Adrenal gland (tissue), 12 donors: ENCODE results near the gene ZNF322. TPM values are rescaled to one million over a fixed set of nuclear protein-coding genes. Genes with fewer than 3 reads are reported as not detected.
A peak's percentile ranks its signal among the peaks of the same experiment; 100 is the strongest.

ENCODE experiments used
- DNase-seq, 7 donors: peaks; one replicate each; pipeline ENCODE4 v3.0.0-alpha.2; 2019 to 2020
- H3K27ac ChIP-seq, 5 donors: fragments of 200-600 bp; sonication (generic) in 4 of 5; 1 replicate in 3 of 5; 2 replicates in 2 of 5; pipeline versions ENCODE4 v1.5.1 to v1.8.0; 2016 to 2020; ENCODE audit warnings: mild to moderate bottlenecking in 1 of 5
- H3K27me3 ChIP-seq: fragments of 200-600 bp; 2 replicates; pipeline ENCODE4 v1.8.0; 2021
- H3K36me3 ChIP-seq, 2 donors: fragments of 200-600 bp; replicated peaks in 1 of 2; 1 replicate in 1 of 2; 2 replicates in 1 of 2; pipeline versions ENCODE4 v1.5.1 to v1.8.0; 2018 to 2022
- H3K4me1 ChIP-seq, 2 donors: fragments of 200-600 bp; replicated peaks in 1 of 2; 1 replicate in 1 of 2; 2 replicates in 1 of 2; pipeline versions ENCODE4 v1.5.1 to v1.8.0; 2018 to 2021
- H3K4me3 ChIP-seq, 4 donors: fragments of 200-600 bp; sonication (generic) in 3 of 4; one replicate each; pipeline ENCODE4 v1.5.1; 2016 to 2018
- H3K9me3 ChIP-seq, 3 donors: fragments of 200-600 bp; sonication (generic) in 1 of 3; replicated peaks in 1 of 3; 1 replicate in 2 of 3; 2 replicates in 1 of 3; pipeline versions ENCODE4 v1.5.1 to v1.8.0; 2016 to 2021
- POLR2A ChIP-seq, 2 donors: fragments of 450-650 bp; IDR thresholded peaks; one replicate each; pipeline ENCODE4 v1.6.1; 2017; ENCODE audit warnings: antibody characterized with exemption in 2 of 2, mild to moderate bottlenecking in 2 of 2, moderate library complexity in 1 of 2
- WGBS, 4 donors: extraction: QIAGEN DNeasy Blood & Tissue Kit in 2 of 4; methylation state at CpG; one replicate each; pipeline versions ENCODE4 v1.1.5 to v1.1.7; 2013 to 2017; 5-methylcytosine and 5-hydroxymethylcytosine counted together
- intact Hi-C, 2 donors: fragments of 100-400 bp; cut with DNase I; formaldehyde crosslinking; loops; one replicate each; pipeline versions ENCODE4 v1.14.1 to v1.15.0; 2022 to 2023
- polyA plus RNA-seq, 3 donors: library from polyadenylated mRNA; stranded (reverse); fragments of 200-250 nt in 2 of 3; fragments of 350-450 nt in 1 of 3; fragmentation: Illumina TruSeq in 1 of 3; extraction: RNeasy Lipid Tissue Mini Kit (QIAGEN cat#74804) in 1 of 3; gene quantifications; one replicate each; pipeline ENCODE4 v1.2.3, GENCODE V29; 2013 to 2014
- total RNA-seq, 9 donors: library from RNA; depleted of rRNA in 4 of 9; stranded (reverse); fragments of >200 nt in 4 of 9; fragments of 120-200 nt in 1 of 9; fragmentation: NEBNext Ultra II Directional in 1 of 9; extraction: Animal tissue kit (Norgen Biotek cat#: 25700) in 1 of 9; gene quantifications; one replicate each; pipeline versions ENCODE4 v1.1.0 to v1.2.4, GENCODE V29; 2013 to 2023
- TF ChIP-seq, protein P1 (sequence below), 6 experiments: fragments of 450-650 bp in 4 of 6; fragments of 200-600 bp in 2 of 6; sonication (generic) in 1 of 6; IDR thresholded peaks; 1 replicate in 5 of 6; 2 replicates in 1 of 6; pipeline versions ENCODE4 v1.5.1 to v1.8.0; 2016 to 2021; ENCODE audit warnings: antibody characterized with exemption in 6 of 6, mild to moderate bottlenecking in 2 of 6, moderate library complexity in 1 of 6
- donor health status: healthy with polysubstance abuse.
- donor health status: Bipolar disorder and iron deficiency.
- donor health status: DM: yes; HTN: yes; CAD: no.
- donor health status: DM: no; HTN: no; CAD: no.
- donor health status: DM: no; HTN: no; CAD: no.
- donor health status: DM: yes; HTN: yes; CAD: no.

Gene ZNF322
- total and polyA plus RNA-seq, 12 donors, result 5.3 to 37.5 (median 21.7) TPM

GRCh38 chr6:26599134-26599533 lies 60.4 kb downstream of the ZNF322 start:
- intact Hi-C loops, result loop anchor here in 1 of 2 donors (5.0 kb wide), 1 partner anchor 257 kb away; no protein-coding TSS in a partner anchor
- peaks cover 10 to 16% of the 10 kb centered on the region in 2 donors for H3K4me1 ChIP-seq
- no peak for DNase-seq
- H3K36me3 ChIP-seq, result peaks cover 0 to 21% of the 10 kb centered on the region in 2 donors
- H3K4me3 ChIP-seq, result no peak overlapping the region
- WGBS, 4 donors, result 67 to 93% (median 78%) methylated on average over 1 of the region's 1 CpG
- TF ChIP-seq POLR2A (IDR thresholded peaks at IDR 0.05), result no peak
- TF ChIP-seq, protein P1, sequence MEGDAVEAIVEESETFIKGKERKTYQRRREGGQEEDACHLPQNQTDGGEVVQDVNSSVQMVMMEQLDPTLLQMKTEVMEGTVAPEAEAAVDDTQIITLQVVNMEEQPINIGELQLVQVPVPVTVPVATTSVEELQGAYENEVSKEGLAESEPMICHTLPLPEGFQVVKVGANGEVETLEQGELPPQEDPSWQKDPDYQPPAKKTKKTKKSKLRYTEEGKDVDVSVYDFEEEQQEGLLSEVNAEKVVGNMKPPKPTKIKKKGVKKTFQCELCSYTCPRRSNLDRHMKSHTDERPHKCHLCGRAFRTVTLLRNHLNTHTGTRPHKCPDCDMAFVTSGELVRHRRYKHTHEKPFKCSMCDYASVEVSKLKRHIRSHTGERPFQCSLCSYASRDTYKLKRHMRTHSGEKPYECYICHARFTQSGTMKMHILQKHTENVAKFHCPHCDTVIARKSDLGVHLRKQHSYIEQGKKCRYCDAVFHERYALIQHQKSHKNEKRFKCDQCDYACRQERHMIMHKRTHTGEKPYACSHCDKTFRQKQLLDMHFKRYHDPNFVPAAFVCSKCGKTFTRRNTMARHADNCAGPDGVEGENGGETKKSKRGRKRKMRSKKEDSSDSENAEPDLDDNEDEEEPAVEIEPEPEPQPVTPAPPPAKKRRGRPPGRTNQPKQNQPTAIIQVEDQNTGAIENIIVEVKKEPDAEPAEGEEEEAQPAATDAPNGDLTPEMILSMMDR (IDR thresholded peaks at IDR 0.05), result no peak
- no peaks in the 10 kb centered on the region for H3K9me3 ChIP-seq
- no peak overlapping the region for H3K27ac ChIP-seq
- peaks cover 2% of the 10 kb centered on the region for H3K27me3 ChIP-seq

DNA sequence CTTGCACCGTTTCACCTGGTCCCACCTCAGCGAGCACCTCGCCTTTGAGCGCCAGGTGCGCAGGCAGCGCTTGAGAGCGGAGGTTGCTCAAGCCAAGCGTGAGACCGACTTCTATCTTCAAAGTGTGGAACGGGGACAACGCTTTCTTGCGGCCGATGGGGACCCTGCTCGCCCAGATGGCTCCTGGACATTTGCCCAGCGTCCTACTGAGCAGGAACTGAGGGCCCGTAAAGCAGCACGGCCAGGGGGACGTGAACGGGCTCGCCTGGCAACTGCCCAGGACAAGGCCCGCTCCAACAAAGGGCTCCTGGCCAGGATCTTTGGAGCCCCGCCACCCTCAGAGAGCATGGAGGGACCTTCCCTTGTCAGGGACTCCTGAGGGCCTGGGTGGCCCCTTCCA lies 61.3 kb downstream of the ZNF322 start:
- Histone ChIP-seq H3K27ac (no peak overlapping the region), H3K4me3 (no peak overlapping the region), H3K4me1 (peaks cover 10 to 16% of the 10 kb centered on the region in 2 donors), H3K36me3 (peaks cover 0 to 21% of the 10 kb centered on the region in 2 donors), H3K9me3 (no peaks in the 10 kb centered on the region), H3K27me3 (peaks cover 10% of the 10 kb centered on the region)
- 91 to 97% (median 93%) methylated on average over 17 to 22 of the region's 22 CpGs for WGBS, 4 donors
- intact Hi-C loops, result loop anchor here in 1 of 2 donors (5.0 kb wide), 1 partner anchor 256 kb away; no protein-coding TSS in a partner anchor
- TF ChIP-seq, protein P1 (IDR thresholded peaks at IDR 0.05), result no peak
- no peak for TF ChIP-seq POLR2A (IDR thresholded peaks at IDR 0.05)
- peak in 2 of 7 donors; percentile 43 to 57 for DNase-seq

- Histone ChIP-seq H3K27me3 (peaks cover 14% of the 10 kb centered on the region), H3K27ac (peak overlapping the region in 1 of 5 donors; percentile 87), H3K4me3 (peak overlapping the region in 2 of 4 donors; percentile 68 to 76), H3K4me1 (peaks cover 10 to 16% of the 10 kb centered on the region in 2 donors), H3K36me3 (peaks cover 0 to 21% of the 10 kb centered on the region in 2 donors), H3K9me3 (no peaks in the 10 kb centered on the region)
- intact Hi-C loops, result loop anchor here in 1 of 2 donors (5.0 kb wide), 1 partner anchor 256 kb away; no protein-coding TSS in a partner anchor
- peak in 1 of 7 donors; percentile 30 for DNase-seq
- 64 to 68% (median 66%) methylated on average over 21 of the region's 21 CpGs for WGBS, 4 donors
- TF ChIP-seq, protein P1 (IDR thresholded peaks at IDR 0.05), result no peak
- TF ChIP-seq POLR2A (IDR thresholded peaks at IDR 0.05), result no peak
These were observed 61.7 kb downstream of the ZNF322 start for GRCh38 chr6:26597821-26598220.

- WGBS, 4 donors, result 0 to 6% (median 2%) methylated on average over 8 to 10 of the region's 10 CpGs
- intact Hi-C loops, result loop anchor here in 1 of 2 donors (5.0 kb wide), 1 partner anchor 255 kb away; no protein-coding TSS in a partner anchor
- H3K4me3 ChIP-seq, result peak overlapping the region; percentile 56 to 76 (median 64)
These were observed 62.2 kb downstream of the ZNF322 start for GRCh38 chr6:26597389-26597766.

More at GRCh38 chr6:26597389-26597766, 62.2 kb downstream of the ZNF322 start:
- Histone ChIP-seq H3K27ac (peak overlapping the region in 4 of 5 donors; percentile 76 to 88 (median 86)), H3K4me1 (peaks cover 10 to 16% of the 10 kb centered on the region in 2 donors), H3K36me3 (peaks cover 0 to 21% of the 10 kb centered on the region in 2 donors), H3K9me3 (no peaks in the 10 kb centered on the region), H3K27me3 (peaks cover 15% of the 10 kb centered on the region)
- TF ChIP-seq, protein P1 (IDR thresholded peaks at IDR 0.05), result no peak
- no peak for TF ChIP-seq POLR2A (IDR thresholded peaks at IDR 0.05)
- DNase-seq, result no peak
